AG04449 (cell line): ENCODE data around the gene ACR.

Experiments used
- CTCF ChIA-PET: fragments of 350-600 bp; formaldehyde crosslinking; extraction: SDS; loops from one replicate; lab custom pipeline; 2021; ENCODE audit warnings: antibody characterized with exemption; lab: Yijun Ruan, JAX
- POLR2A ChIA-PET: fragments of 400-600, 350-600 bp; formaldehyde crosslinking; extraction: SDS; loops from one replicate; lab custom pipeline; 2020; ENCODE audit warnings: antibody characterized with exemption, inconsistent platforms; lab: Yijun Ruan, JAX
- DNase-seq: peaks from one replicate; pipeline ENCODE4 v3.0.0-alpha.2; 2010; ENCODE audit warnings: low read depth, low spot score
- H3K4me3 ChIP-seq: 2 replicates; pipeline ENCODE4 v1.5.1; 2011; ENCODE audit warnings: low read depth, mild to moderate bottlenecking, control low read depth, low read length
- CTCF ChIP-seq: IDR thresholded peaks from one replicate; pipeline ENCODE4 v1.5.1; 2011; ENCODE audit warnings: mild to moderate bottlenecking, moderate library complexity, low read length, control low read depth, inconsistent platforms; ENCODE audit not compliant: insufficient read depth; ENCODE audit errors: missing control alignments

ACR gene

GRCh38 chr22:50710886-50711285, 27.1 kb upstream of the ACR start:
- TF ChIP-seq CTCF = no peak
- no peak overlapping the region for H3K4me3 ChIP-seq
- ChIA-PET CTCF (no interaction called here), POLR2A (no interaction called here)
- DNase-seq = no peak

GRCh38 chr22:50711446-50712340, 26.3 kb upstream of the ACR start:
- no peak for TF ChIP-seq CTCF
- DNase-seq = no peak
- ChIA-PET POLR2A (no interaction called here), CTCF (interaction anchor here (0.6 to 1.5 kb wide), 3 partner anchors 15 to 135 kb away, joined by 3 to 4 read pairs (median 3); no protein-coding TSS in a partner anchor)
- no peak overlapping the region for H3K4me3 ChIP-seq

- no peak for TF ChIP-seq CTCF
- ChIA-PET POLR2A (no interaction called here), CTCF (interaction anchor here (0.6 to 1.5 kb wide), 4 partner anchors 16 to 136 kb away, joined by 3 to 4 read pairs (median 3); no protein-coding TSS in a partner anchor)
- no peak overlapping the region for H3K4me3 ChIP-seq
- DNase-seq = no peak
Measured at GRCh38 chr22:50712341-50713007, 25.5 kb upstream of the ACR start.

GRCh38 chr22:50713008-50713385, 25.0 kb upstream of the ACR start:
- no peak for DNase-seq
- POLR2A ChIA-PET = no interaction called here
- CTCF ChIA-PET = interaction anchor here (0.8 to 1.5 kb wide), 3 partner anchors 17 to 136 kb away, joined by 3 to 4 read pairs (median 3); no protein-coding TSS in a partner anchor
- TF ChIP-seq CTCF = no peak
- no peak overlapping the region for H3K4me3 ChIP-seq

GRCh38 chr22:50713571-50714056, 24.4 kb upstream of the ACR start:
- no peak for DNase-seq
- ChIA-PET POLR2A (no interaction called here), CTCF (interaction anchor here (1.2 to 1.4 kb wide), 2 partner anchors 17 to 18 kb away, joined by 3 to 5 read pairs; no protein-coding TSS in a partner anchor)
- TF ChIP-seq CTCF = no peak
- no peak overlapping the region for H3K4me3 ChIP-seq

- POLR2A ChIA-PET = no interaction called here
Measured at GRCh38 chr22:50714150-50714549, 23.9 kb upstream of the ACR start.

More at GRCh38 chr22:50714150-50714549, 23.9 kb upstream of the ACR start:
- no peak for TF ChIP-seq CTCF
- CTCF ChIA-PET = interaction anchor here (1.2 to 1.4 kb wide), 2 partner anchors 17 to 18 kb away, joined by 3 to 5 read pairs; no protein-coding TSS in a partner anchor
- no peak overlapping the region for H3K4me3 ChIP-seq
- DNase-seq = no peak
